ENCODE measurements around the gene PAGE2.
"Not testable (repeated sequence)": the region's sequence is repeated elsewhere in the genome, so short reads cannot be mapped to it uniquely, and the experiment has no call there.

PAGE2 gene

DNA sequence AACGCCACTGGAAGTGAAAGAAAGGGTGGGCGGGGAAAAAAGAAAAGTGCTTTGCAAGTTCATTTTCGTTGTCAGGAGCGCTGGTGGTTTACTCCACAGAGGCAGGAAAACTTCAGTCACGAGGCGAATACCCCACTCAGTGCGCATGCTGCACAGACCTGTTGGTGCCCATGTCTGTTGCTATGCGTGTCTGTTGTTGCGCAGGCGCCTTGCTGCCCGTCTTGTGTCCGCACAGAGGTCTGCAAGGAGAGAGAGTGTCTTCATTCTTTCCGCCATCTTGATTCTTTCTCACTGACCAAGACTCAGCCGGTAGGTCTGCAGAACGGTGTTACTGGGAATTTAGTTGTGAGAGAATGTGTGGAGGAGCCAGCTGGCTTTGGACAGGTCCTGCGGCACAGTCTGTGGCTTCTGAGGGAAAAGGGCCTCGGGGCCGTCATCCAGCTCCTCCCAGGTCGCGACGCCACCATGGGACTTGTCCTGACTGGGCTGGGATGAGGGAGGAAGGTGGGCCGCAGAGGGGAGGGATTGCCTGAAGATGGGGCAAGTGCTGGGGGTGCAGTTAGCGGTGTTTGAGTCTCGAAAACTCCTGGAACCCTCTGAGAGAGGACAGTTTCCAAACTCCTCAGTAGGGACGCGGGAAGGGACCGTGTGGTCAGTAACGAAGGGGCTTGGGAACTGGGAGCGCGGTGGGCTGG, at the start of gene PAGE2:
TSS of gene PAGE2 (plus strand) at position 224 of the 695 bp plus-strand sequence. CDS start 1,003 bp downstream, outside the sequence.
- no peak for FAIRE-seq
- DNase-seq (ENCODE audit: extremely low spot score, insufficient read length, low read depth): no peak

DNA sequence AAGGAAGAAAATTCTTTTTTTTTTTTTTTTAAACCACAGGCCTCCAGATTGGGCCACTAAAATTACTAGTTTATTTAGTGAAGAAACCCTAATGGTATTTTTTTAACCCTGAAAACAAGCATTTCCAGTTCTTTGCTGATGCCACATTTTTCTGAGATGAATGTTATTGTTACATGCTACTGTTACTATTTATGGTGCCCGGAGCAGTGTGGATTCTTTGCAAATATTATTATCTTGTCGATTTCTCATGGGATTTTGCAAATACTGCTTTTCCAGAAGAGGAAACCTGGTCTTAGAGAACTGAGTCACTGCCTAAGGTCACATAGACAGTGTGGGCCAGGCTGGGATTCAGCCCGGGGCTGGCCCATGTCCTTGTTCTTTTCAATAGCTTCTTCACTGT, 49.3 kb upstream of the PAGE2 start:
- DNase-seq (ENCODE audit: extremely low spot score, insufficient read length, low read depth): no peak
- no peak for FAIRE-seq

GRCh38 chrX:55041514-55041913, 47.3 kb upstream of the PAGE2 start:
- no peak for DNase-seq (ENCODE audit: extremely low spot score, insufficient read length, low read depth)
- no peak for FAIRE-seq

DNA sequence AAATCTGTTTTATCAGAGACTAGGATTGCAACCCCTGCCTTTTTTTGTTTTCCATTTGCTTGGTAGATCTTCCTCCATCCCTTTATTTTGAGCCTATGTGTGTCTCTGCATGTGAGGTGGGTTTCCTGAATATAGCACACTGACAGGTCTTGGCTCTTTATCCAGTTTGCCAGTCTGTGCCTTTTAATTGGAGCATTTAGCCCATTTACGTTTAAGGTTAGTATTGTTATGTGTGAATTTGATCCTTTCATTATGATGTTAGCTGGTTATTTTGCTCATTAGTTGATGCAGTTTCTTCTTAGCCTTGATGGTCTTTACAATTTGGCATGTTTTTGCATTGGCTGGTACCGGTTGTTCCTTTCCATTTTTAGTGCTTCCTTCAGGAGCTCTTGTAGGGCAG, 38.2 kb upstream of the PAGE2 start:
- not testable (repeated sequence) for FAIRE-seq; DNase-seq (ENCODE audit: extremely low spot score, insufficient read length, low read depth)

GRCh38 chrX:55056820-55057674, 31.8 kb upstream of the PAGE2 start:
- FAIRE-seq (no peak), DNase-seq (ENCODE audit: extremely low spot score, insufficient read length, low read depth) (no peak)

GRCh38 chrX:55057675-55058249, 31.1 kb upstream of the PAGE2 start:
- FAIRE-seq (peak; percentile 85), DNase-seq (ENCODE audit: extremely low spot score, insufficient read length, low read depth) (peak; percentile 3)

DNA sequence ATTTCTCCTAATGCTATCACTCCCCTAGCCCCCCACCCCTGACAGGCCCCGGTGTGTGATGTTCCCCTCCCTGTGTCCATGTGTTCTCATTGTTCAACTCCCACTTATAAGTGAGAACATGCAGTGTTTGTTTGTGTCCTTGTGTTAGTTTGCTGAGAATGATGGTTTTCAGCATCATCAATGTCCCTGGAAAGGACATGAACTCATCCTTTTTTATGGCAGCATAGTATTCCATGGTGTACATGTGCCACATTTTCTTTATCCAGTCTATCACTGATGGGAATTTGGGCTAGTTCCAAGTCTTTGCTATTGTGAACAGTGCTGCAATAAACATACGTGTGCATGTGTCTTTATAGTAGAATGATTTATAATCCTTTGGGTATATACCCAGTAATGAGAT, 21.6 kb upstream of the PAGE2 start:
- not testable (repeated sequence) for DNase-seq (ENCODE audit: extremely low spot score, insufficient read length, low read depth); FAIRE-seq

- FAIRE-seq (no peak), DNase-seq (ENCODE audit: extremely low spot score, insufficient read length, low read depth) (no peak)
These were observed 16.5 kb upstream of the PAGE2 start for GRCh38 chrX:55072286-55072685.

DNA sequence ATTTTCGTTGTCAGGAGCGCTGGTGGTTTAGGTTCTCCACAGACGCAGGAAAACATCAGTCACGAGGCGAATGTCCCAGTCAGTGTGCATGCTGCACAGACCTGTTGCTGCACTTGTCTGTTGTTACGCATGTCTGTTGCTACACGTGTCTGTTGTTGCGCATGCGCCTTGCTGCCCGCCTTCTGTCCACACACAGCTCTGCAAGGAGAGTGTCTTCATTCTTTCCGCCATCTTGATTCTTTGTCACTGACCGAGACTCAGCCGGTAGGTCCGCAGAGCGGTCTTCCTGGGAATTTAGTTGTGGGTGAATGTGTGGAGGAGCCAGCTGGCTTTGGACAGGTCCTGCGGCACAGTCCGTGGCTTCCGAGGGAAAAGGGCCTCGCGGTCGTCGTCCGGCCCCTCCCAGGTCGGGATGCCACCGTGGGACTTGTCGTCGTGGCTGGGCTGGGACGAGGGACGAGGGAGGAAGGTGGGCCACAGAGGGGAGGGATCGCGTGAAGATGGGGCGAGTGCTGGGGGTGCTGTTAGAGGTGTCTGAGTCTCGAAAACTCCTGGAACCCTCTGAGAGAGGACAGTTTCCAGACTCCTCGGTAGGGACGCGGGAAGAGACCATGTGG, 13.9 kb upstream of the PAGE2 start, which contains the start of gene PAGE2B:
TSS of gene PAGE2B (plus strand) at position 180 of the 617 bp plus-strand sequence. CDS start 1,012 bp downstream, outside the sequence.
- FAIRE-seq (no peak), DNase-seq (ENCODE audit: extremely low spot score, insufficient read length, low read depth) (no peak)

DNA sequence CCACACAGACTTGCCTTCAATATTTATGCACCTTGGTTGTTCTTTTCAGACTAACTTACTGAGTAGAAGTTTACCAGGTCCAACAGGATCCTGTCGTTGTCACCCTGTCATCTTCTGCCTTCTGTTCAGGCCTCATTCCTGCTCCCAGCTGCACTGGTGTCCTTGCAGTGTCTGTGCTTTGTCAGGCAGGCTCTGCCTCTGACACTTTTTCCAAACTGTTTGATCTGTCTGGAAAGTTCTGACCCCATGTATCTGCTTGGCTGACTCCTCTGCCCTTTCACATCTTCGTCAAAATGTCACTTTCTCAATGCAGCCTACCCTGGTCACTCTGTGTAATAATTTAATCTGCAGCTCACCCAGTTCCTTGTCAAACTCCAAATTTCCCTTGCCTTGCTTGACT, 9.9 kb downstream of the PAGE2 start:
- DNase-seq (ENCODE audit: extremely low spot score, insufficient read length, low read depth) (no peak), FAIRE-seq (no peak)

DNA sequence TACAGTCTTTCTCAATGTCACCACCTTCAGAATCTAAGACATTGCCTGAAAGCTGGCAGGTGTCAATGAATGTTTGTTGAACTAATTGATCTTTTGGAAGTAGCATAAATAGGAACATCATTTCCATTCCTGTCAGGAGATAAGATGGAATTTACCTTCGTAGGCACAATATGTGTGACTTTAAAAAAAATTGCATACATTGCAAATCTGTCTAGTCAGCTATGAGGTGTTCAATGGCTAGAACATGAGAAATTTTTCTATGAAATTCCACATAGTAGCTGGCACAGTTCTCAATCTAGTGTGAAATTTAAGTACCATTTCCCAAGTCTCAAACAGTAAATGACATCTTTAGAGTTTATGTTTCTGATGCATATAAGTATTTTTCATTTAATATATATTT, 10.3 kb downstream of the PAGE2 start:
- DNase-seq (ENCODE audit: extremely low spot score, insufficient read length, low read depth) (no peak), FAIRE-seq (no peak)

DNA sequence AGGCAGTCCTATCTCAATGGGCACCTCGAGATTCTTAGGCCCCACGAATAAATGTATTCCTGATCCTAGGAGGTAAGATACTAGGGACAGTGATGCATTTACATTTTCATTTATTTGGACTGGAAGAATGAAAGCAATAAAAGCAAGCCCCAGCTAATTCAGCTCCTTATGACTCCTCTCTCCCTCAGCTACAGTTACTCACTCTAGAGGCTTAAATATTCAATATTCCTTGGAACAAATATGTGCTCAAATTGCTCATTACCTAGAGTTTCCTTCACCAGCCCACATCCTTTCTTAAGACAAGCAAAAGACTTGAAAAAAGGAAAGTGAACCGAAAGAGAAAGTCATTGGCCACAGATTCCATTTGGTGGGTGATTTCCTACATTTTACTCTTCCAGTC, 13.9 kb downstream of the PAGE2 start:
- no peak for DNase-seq (ENCODE audit: extremely low spot score, insufficient read length, low read depth)
- no peak for FAIRE-seq

GRCh38 chrX:55107262-55107661, 18.4 kb downstream of the PAGE2 start:
- no peak for FAIRE-seq
- DNase-seq (ENCODE audit: extremely low spot score, insufficient read length, low read depth): no peak

DNA sequence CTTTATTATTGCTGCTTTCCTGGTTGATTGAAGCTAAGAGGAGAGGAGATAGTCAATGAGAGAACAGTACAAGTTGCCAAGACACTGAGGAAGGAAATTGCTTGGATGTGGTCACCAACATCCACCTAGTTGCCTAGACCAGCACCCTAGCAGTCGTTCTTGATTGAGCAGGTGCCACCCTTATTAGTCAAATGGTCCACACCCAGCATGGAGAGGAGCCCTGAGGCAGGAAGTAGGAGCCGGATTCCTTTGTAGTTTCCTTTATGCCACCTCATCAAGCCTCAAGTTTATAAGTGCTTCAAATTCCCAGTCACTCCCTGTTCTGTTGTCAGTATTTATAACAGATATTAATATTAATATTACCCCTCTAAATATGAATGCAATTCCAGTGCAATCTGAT, 19.1 kb downstream of the PAGE2 start:
- FAIRE-seq (no peak), DNase-seq (ENCODE audit: extremely low spot score, insufficient read length, low read depth) (no peak)

GRCh38 chrX:55109306-55109705, 20.5 kb downstream of the PAGE2 start:
- no peak for DNase-seq (ENCODE audit: extremely low spot score, insufficient read length, low read depth)
- FAIRE-seq: no peak

DNA sequence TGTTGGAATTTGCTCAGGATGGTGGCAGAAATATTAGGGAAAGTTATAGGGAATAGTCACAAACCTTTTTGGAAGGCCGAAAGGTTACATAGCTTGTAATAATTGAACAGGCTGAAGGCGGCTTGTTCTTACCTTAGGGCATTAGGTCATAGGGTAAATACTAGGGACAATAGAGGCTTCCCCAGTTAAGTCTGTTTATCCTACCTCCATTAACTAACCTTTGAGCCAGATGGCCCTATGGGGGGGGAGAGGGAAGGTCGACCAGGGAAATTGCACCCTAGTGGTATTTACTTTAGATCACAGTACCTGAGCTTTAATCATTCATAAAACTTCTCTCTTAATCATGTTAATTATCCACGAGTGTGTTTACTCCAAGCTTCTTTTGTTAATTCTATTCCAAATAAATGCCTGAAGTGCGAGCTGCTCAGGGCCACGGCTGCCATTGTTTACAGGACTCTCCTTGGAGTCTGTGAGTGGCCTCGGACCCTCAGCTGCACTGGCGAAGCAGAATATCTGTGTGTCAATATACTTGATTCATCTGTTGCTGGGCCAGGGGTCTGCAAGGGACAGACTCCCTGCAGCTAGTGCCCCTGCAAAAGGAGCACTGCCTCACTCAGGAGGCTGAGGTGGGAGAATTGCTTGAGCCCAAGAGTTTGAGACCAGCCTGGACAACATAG, 22.9 kb downstream of the PAGE2 start:
- DNase-seq (ENCODE audit: extremely low spot score, insufficient read length, low read depth): no peak
- FAIRE-seq: no peak

- DNase-seq (ENCODE audit: extremely low spot score, insufficient read length, low read depth); FAIRE-seq: not testable (repeated sequence)
These were observed 27.8 kb downstream of the PAGE2 start for GRCh38 chrX:55116589-55116988.

GRCh38 chrX:55118574-55118973, 29.8 kb downstream of the PAGE2 start:
- no peak for FAIRE-seq
- no peak for DNase-seq (ENCODE audit: extremely low spot score, insufficient read length, low read depth)

- DNase-seq (ENCODE audit: extremely low spot score, insufficient read length, low read depth) (no peak), FAIRE-seq (no peak)
These were observed 30.5 kb downstream of the PAGE2 start for GRCh38 chrX:55119271-55119670.

DNA sequence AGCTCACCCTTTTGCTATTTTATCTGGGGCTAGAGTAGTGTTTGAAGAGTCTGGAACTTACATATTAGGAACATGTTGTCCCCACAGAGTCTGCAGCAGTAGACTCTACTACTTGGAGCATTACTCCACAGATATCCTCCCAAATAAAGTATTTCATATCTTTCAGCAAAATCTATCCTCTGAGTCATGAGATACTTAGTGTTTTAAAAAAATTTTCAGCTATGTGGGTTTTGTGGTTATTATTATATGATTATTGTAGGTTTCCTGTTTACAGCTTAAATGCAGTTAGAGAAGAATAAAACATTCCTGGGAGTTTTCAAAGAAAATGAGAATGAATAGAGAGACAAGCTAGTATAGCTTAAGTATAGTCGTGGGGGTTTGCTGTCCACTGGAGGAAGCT, 30.9 kb downstream of the PAGE2 start:
- no peak for DNase-seq (ENCODE audit: extremely low spot score, insufficient read length, low read depth)
- FAIRE-seq: no peak

All from GM18507 (cell line).